ENCODE measurements around the gene TRPC6. TPM values are rescaled to one million over a fixed set of nuclear protein-coding genes. Genes with fewer than 3 reads are reported as not detected.

Gene TRPC6
- total RNA-seq, 2 experiments from 2014 or later = not detected

GRCh38 chr11:101509922-101510321, 73.9 kb downstream of the TRPC6 start:
- intact Hi-C loops (cut with DNase I, micrococcal nuclease) = no loop called here
- H3K36me3 Mint-ChIP-seq (ENCODE audit: low read depth) = no peaks in the 10 kb centered on the region

GRCh38 chr11:101508370-101508769, 75.4 kb downstream of the TRPC6 start:
- TF ChIP-seq, protein P1, sequence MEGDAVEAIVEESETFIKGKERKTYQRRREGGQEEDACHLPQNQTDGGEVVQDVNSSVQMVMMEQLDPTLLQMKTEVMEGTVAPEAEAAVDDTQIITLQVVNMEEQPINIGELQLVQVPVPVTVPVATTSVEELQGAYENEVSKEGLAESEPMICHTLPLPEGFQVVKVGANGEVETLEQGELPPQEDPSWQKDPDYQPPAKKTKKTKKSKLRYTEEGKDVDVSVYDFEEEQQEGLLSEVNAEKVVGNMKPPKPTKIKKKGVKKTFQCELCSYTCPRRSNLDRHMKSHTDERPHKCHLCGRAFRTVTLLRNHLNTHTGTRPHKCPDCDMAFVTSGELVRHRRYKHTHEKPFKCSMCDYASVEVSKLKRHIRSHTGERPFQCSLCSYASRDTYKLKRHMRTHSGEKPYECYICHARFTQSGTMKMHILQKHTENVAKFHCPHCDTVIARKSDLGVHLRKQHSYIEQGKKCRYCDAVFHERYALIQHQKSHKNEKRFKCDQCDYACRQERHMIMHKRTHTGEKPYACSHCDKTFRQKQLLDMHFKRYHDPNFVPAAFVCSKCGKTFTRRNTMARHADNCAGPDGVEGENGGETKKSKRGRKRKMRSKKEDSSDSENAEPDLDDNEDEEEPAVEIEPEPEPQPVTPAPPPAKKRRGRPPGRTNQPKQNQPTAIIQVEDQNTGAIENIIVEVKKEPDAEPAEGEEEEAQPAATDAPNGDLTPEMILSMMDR (IDR thresholded peaks at IDR 0.05) = no peak
- no peak overlapping the region for H3K4me3 Mint-ChIP-seq

More at GRCh38 chr11:101509922-101510321, 73.9 kb downstream of the TRPC6 start:
- ATAC-seq (ENCODE audit: poor library complexity) = no peak
- Histone ChIP-seq H3K4me1 (ENCODE audit: insufficient read depth, low read length) (no peaks in the 10 kb centered on the region), H3K27ac (ENCODE audit: low read depth in 1 of 2, low read length in 2 of 2) (no peak overlapping the region), H3K9me3 (ENCODE audit: control insufficient read depth in 1 of 2, insufficient read depth in 1 of 2, low read length in 2 of 2) (no peaks in the 10 kb centered on the region), H3K27me3 (ENCODE audit: control insufficient read depth in 1 of 2, insufficient read depth in 2 of 2, low read length in 2 of 2) (no peaks in the 10 kb centered on the region), H3K4me3 (ENCODE audit: low read length) (no peak overlapping the region), H3K36me3 (ENCODE audit: insufficient read depth, low read length) (no peaks in the 10 kb centered on the region)
- peaks cover 6% of the 10 kb centered on the region for H3K9me3 Mint-ChIP-seq
- POLR2A ChIA-PET = no interaction called here
- no peak overlapping the region for H3K4me3 Mint-ChIP-seq
- CTCF ChIA-PET = no interaction called here
- no peak for DNase-seq
- no peaks in the 10 kb centered on the region for H3K27me3 Mint-ChIP-seq
- no peak overlapping the region for H3K27ac Mint-ChIP-seq
- TF ChIP-seq, protein P1 (IDR thresholded peaks at IDR 0.05) = no peak
- no peaks in the 10 kb centered on the region for H3K4me1 Mint-ChIP-seq (ENCODE audit: low read depth)

DNA sequence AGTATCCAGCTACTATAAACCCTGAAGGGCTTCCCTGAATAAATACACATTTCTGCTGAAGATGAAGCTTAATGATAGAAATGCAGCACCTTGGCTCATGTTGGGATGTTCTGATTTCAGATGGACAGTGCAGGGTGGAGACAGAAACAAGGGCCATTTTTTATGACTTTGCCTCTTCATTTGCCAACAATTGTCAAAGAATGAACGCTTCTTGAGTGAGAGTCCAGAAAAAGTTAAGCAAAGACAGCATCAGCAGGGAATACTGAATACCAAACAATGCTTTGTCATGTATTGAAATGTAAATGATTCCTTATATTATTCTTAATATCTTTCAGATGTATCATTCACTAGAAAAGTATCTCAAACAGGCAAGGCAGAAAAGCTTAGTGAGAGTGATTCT, 84.9 kb downstream of the TRPC6 start:
- Mint-ChIP-seq H3K9me3 (no peaks in the 10 kb centered on the region), H3K27ac (no peak overlapping the region), H3K36me3 (ENCODE audit: low read depth) (no peaks in the 10 kb centered on the region), H3K27me3 (no peaks in the 10 kb centered on the region), H3K4me3 (no peak overlapping the region), H3K4me1 (ENCODE audit: low read depth) (no peaks in the 10 kb centered on the region)
- Histone ChIP-seq H3K27me3 (ENCODE audit: control insufficient read depth in 1 of 2, insufficient read depth in 2 of 2, low read length in 2 of 2) (no peaks in the 10 kb centered on the region), H3K4me1 (ENCODE audit: insufficient read depth, low read length) (no peaks in the 10 kb centered on the region), H3K27ac (ENCODE audit: low read depth in 1 of 2, low read length in 2 of 2) (no peak overlapping the region), H3K4me3 (ENCODE audit: low read length) (no peak overlapping the region), H3K36me3 (ENCODE audit: insufficient read depth, low read length) (no peaks in the 10 kb centered on the region), H3K9me3 (ENCODE audit: control insufficient read depth in 1 of 2, insufficient read depth in 1 of 2, low read length in 2 of 2) (no peaks in the 10 kb centered on the region)
- TF ChIP-seq, protein P1 (IDR thresholded peaks at IDR 0.05) = no peak
- ChIA-PET POLR2A (no interaction called here), CTCF (no interaction called here)
- intact Hi-C loops (cut with DNase I, micrococcal nuclease) = no loop called here
- no peak for ATAC-seq (ENCODE audit: poor library complexity)
- no peak for DNase-seq

More at GRCh38 chr11:101508370-101508769, 75.4 kb downstream of the TRPC6 start:
- ChIA-PET CTCF (no interaction called here), POLR2A (no interaction called here)
- no peak overlapping the region for H3K27ac Mint-ChIP-seq
- intact Hi-C loops (cut with DNase I, micrococcal nuclease) = no loop called here
- Histone ChIP-seq H3K4me1 (ENCODE audit: insufficient read depth, low read length) (no peaks in the 10 kb centered on the region), H3K27me3 (ENCODE audit: control insufficient read depth in 1 of 2, insufficient read depth in 2 of 2, low read length in 2 of 2) (no peaks in the 10 kb centered on the region), H3K27ac (ENCODE audit: low read depth in 1 of 2, low read length in 2 of 2) (no peak overlapping the region), H3K36me3 (ENCODE audit: insufficient read depth, low read length) (no peaks in the 10 kb centered on the region), H3K4me3 (ENCODE audit: low read length) (no peak overlapping the region), H3K9me3 (ENCODE audit: control insufficient read depth in 1 of 2, insufficient read depth in 1 of 2, low read length in 2 of 2) (no peaks in the 10 kb centered on the region)
- H3K4me1 Mint-ChIP-seq (ENCODE audit: low read depth) = no peaks in the 10 kb centered on the region
- peaks cover 11% of the 10 kb centered on the region for H3K9me3 Mint-ChIP-seq
- no peaks in the 10 kb centered on the region for H3K36me3 Mint-ChIP-seq (ENCODE audit: low read depth)
- DNase-seq = no peak
- no peak for ATAC-seq (ENCODE audit: poor library complexity)
- no peaks in the 10 kb centered on the region for H3K27me3 Mint-ChIP-seq
